CD4-positive, alpha-beta T cell treated with Interferon alpha-2 for 1 hour (primary cell): Measurements from ENCODE around the gene STMN3.

Experiments used
- DNase-seq, 2 donors: peaks; one replicate each; pipeline ENCODE4 v3.0.0-alpha.2; 2020 to 2022

Gene STMN3

DNA sequence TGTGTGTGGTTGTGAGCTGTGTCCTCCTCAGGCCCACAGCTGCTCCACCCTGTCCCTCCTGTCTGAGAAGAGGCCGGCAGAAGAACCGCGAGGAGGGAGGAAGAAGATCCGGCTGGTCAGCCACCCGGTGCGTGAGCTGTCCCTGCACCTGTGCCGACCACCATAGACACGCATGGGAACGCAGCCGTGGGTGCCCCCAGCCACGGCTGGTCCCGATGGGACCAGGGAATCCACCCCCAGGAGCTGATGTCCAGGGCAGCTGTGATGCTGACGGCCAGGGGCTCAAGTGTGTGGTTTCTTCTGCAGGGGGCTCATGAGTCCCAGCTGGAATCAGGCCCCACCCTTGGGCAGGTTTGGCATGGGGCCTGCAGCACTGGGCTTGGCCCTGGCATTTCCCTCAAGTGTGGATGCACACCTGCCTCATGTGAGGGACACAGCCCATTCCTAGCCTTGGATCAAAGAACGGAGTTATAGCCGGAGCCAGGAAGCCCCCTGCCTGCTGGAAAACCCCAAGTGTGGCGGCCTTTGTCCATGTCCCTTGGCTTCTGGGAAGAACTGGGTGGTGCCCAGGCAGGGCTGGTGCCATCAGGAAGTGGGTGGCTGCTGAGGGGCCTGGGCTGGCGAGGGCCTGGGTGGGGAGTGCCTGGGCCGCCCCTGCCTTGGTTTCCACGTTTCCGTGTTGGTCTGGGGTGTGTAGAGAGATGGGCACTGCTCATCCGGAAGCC lies 38.6 kb upstream of the STMN3 start:
- DNase-seq = no peak

DNA sequence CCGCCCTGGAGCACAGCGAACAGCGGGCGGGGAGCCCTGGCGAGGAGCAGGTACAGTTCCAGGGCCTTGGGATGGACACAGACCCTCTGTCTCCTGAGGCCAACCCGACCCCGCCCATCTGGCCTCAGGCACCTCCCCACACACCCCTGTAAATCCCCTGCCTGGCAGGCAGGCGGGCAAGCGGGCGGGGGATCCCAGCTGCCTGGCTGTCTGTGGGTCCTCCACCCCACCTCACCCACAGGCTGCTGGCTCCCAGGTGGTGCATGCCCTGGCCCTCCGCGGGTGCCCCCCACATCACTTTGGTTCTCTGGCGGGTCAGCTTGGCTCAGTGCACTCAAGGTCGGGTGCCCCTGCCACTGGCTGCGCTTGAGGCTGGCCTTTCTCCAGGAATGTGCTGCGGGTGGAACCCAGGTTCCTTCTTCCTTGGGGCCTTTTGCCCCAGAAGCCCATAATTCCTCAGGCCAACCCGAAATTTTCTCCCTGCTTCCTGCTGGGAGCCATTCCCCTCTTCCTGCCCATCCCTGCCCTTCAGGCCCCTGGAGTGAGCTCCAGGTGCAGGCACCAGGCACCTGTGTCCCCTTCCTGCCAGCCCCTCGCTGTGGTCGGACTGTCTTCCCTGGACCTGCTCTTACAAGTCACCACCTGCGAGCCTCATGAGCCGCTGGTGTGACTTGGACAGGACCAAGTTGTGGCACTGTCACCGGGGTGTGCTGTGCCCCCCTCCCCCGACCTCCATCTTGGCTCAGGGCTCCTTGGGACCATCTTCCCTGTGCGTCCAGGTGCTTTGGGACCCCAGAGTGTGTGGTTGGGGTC lies 37.9 kb upstream of the STMN3 start:
- DNase-seq = no peak

DNA sequence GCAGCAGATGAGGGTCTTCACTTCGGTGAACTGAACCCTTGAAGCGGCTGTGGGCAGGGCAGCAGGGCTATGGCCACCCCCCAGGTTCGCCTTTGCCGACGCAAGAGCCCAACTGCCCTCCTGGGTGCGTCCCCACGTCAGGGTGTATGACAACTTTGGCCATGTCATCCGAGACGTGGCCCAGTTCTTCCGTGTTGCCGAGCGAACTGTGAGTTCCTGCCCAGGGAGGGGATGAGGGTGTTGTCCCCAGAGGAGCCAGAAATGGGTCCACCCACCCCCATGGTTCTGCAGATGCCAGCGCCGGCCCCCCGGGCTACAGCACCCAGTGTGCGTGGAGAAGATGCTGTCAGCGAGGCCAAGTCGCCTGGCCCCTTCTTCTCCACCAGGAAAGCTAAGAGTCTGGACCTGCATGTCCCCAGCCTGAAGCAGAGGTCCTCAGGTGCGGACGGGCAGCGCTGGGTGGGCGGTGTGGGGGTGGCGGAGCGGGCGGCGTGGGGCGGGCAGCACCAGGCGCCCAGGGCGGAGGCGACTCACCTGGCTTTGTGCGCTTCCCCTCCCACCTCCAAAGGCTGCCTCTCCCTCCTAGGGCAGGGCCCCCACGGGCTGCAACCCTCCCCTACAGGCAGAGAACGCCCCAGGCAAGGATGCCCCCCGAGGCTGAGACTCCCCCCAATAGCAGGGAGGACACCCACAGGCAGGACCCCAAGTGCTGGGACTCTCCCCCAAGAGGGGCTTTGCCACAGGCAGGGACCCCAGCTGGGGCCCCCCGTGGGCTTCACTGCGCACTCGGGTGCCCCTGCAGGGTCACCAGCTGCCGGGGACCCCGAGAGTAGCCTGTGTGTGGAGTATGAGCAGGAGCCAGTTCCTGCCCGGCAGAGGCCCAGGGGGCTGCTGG lies 37.0 kb upstream of the STMN3 start:
- DNase-seq = no peak

DNA sequence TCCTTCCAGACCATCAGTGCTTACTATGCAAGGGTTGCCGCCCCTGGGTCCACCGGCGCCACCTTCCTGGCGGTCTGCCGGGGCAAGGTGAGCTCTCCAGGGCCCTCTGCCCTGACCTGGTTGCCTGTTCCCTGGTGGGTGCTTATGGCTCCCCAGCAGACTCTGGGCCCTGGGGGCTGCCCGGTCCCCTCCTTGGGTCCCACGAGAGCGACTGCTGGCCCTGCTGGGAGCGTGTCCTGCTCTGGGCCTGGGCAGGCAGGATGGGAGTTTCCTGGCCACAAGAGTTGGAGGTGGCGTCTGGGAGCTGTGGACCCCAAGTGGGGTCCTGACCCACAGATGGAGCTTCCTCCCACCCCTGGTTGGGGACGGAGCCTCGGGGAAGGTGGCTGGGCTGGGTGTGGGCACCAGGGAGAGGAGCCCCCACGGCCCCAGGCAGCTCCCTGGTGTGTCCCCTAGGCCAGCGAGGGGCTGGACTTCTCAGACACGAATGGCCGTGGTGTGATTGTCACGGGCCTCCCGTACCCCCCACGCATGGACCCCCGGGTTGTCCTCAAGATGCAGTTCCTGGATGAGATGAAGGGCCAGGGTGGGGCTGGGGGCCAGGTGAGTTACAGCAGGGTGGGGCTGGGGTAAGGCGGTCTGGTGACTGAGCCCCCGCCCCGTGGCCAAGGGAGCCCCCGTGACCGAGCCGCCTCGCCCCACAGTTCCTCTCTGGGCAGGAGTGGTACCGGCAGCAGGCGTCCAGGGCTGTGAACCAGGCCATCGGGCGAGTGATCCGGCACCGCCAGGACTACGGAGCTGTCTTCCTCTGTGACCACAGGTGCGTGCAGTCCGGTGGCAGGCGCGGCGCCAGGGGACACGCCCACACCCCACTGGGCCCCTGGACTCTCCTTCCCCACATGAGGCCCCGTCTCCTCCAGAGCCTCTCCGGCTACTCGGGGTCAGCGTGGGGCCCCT lies 36.1 kb upstream of the STMN3 start:
- DNase-seq = no peak

DNA sequence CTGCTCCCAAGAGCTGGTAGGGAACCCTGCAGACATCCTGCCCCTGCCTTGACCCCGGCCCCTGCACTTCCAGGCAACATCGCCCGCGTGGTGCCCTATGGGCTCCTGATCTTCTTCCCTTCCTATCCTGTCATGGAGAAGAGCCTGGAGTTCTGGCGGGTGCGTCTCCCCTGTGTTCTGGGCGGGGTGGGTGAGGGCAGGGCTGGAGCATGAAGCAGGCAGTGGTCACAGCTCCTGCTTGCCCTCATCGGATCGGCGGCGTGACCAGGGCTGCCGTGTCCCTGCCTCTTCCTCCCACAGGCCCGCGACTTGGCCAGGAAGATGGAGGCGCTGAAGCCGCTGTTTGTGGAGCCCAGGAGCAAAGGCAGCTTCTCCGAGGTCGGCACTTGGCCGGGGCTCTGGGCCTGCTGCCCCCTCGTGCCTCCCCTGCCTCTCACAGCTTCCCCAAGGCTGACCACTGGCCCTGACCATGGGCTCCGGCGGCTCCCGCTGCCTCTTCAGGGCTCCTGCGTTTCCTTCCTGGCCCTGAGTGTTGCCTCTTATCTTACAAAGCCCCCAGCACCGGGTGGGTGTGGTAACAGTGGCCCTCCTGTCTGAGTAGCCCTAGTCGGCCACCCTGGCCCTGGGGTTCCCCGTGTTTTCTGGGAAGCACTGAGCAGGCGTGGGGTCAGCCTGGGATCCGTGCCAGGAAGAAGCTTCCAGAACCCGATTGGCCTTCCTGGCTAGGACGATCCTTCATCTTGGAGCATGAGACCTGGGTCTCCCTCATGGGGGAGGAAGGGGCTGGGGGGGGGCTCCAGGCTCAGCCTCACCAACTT lies 35.2 kb upstream of the STMN3 start:
- DNase-seq = no peak

DNA sequence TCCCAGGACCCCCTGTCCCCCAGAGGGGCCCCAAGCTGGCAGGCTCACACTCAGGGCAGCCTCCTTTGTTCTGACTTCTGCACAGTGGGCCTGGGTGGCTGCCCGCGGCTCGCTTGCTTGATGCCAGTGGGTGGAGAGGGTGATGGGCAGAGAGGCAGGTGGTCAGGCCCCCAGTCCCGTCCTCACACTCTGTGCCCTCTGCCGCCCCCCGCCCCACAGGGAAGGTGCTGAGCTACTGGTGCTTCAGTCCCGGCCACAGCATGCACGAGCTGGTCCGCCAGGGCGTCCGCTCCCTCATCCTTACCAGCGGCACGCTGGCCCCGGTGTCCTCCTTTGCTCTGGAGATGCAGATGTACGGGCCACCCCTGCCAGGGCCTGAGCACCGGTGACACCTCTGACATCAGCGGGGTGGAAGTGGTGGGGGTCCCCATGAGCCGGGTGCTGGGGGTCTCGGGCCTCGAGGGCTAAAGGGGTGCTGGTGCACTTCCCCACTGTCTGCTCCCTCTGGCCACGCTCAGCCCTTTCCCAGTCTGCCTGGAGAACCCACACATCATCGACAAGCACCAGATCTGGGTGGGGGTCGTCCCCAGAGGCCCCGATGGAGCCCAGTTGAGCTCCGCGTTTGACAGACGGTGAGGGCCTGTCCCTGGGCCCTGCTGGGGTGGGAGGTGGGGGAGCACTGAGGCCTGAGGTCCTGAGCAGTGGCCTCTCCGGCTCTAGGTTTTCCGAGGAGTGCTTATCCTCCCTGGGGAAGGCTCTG lies 34.4 kb upstream of the STMN3 start:
- DNase-seq = no peak

DNA sequence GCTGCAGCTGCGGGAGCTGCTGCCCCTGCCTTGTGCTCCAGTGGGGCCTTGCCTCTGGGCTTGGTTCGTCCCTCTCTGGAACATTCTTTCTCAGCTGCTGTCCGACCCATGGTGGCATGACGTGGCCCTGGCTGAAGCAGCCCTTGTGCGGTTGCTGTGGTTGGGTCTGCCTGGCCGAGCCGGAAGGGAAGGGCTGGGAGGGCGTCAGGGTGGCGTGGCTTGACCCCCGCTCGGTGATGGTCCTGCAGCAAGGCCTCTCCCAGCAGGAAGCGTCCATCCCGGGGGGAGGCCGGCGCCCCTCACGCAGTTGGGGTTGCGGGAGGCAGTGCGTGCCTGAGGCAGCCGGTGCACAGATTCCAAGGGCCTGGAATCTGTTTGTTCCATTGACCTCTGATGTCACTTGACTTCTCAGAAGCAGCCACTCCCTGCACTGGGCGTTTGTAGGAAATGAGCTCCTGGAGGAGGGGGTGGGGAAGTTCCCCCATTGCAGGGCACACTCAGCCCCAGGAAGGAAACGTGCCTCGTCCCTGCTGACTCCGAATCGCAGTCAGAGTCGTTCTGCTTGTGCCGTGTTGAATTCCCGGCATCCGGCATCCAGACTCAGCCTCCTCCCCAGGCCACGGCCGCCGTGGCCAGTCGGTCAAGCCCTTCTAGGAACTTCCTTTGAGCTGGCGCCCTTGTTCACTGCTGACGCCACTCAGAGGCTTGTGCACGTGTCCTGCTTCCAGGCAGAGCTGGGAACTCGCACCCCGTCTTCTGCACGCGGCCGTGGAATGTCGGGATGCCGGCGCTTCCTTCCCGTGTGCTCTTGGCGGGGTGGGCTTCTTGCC lies 33.5 kb upstream of the STMN3 start:
- DNase-seq = peak; percentile 62 to 84

DNA sequence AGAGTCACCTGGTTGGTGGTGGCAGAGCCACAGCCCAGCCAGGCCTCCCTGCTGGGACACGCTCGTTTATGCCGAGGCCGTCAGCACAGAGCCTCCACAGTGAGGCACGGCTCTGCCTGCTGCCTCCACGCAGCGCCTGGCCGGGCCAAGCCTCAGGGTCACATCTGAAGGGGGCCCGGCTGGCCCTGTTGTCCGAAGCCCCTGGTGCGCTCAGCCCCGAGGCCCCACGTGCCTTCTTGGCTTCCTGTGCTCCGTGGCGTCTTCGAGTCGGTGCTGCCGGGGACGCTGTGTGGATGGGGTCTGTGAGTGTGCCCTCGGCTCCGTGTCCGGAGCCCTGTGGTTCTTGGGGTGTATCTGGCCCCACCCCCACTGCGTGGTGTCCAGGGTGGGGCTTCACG lies 32.9 kb upstream of the STMN3 start:
- DNase-seq = no peak

GRCh38 chr20:63685269-63686026 lies 32.2 kb upstream of the STMN3 start:
- no peak for DNase-seq

- DNase-seq = no peak
These were observed 29.3 kb upstream of the STMN3 start for GRCh38 chr20:63682384-63683139.

DNA sequence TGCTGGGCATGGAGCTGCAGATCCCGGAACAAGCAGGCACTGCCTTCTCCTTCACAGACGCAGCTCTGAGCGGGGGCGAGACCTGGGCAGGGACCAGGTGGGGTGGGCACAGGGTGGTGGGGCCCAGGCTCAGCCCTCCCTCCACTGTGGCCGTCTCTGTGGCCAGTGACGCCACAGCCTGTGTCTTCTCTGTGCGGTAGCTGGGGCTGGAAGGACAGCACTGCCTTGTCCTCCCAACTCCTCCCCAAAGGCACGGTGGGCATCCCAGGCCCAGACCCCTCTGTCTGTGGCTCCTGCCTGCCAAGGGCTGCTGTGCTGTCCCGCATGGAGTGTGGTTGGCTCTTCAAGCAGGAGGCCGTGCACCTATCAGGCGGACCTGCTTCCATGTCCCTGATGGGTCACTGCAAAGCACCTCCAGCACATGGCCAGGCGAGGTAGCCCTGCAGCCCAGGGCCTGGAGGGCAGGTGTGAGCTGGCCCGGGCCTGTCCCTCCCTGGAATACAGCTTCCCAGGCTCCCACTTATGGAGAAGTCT lies 28.5 kb upstream of the STMN3 start:
- DNase-seq = no peak

- no peak for DNase-seq
These were observed 27.8 kb upstream of the STMN3 start for GRCh38 chr20:63680857-63681608.

DNA sequence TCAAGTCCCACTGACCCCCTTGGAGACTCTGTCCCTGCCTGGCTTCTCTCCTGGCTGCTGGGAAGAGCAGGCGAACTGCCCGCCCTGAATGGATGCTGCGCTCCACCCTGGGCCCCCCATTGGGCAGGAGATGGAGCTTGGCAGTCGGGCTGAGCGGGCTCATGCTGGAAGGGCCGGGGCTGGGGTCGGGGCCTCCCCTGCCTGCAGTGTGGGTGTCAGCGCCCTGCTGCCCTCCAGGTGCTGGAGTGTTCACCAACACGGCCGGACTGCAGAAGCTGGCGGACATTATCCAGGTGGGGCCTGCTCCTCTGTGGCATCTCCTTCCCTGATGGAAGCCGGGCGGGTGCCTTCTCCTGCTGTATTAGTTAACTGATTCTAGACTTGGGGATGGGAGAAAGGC lies 27.2 kb upstream of the STMN3 start:
- DNase-seq = no peak

- DNase-seq = no peak
These were observed 26.6 kb upstream of the STMN3 start for GRCh38 chr20:63679799-63680305.

DNA sequence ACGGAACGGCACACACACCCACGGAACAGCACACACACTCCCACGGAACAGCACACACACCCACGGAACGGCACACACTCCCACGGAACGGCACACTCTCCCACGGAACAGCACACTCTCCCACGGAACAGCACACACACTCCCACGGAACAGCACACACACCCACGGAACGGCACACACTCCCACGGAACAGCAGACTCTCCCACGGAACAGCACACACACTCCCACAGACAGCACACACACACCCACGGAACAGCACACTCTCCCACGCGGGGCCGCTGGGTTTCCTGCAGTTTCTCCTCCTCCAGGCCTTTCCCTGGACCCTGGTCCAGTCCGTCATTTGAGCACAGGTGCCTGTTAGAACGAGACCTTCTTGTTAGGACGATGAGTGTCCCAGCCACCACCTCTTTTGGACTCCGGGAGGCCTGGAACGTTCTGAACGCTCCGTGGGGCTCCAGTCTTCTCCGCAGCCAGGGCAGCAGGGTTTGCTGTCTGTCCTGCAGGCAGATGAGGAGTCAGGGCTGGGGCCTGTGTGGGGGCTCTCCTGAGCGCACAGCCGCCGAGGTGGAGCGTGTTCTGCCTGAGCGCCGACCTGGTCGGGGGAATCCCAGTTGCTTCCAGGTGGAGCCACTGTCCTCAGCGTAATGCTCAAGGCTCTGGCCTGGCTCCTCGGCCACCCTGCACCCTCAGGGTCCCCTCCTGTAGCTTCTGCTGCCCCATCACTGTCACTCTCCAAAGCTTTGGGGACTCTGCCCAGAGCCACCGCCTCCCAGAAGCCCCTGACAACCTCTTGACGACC lies 25.6 kb upstream of the STMN3 start:
- DNase-seq = no peak

DNA sequence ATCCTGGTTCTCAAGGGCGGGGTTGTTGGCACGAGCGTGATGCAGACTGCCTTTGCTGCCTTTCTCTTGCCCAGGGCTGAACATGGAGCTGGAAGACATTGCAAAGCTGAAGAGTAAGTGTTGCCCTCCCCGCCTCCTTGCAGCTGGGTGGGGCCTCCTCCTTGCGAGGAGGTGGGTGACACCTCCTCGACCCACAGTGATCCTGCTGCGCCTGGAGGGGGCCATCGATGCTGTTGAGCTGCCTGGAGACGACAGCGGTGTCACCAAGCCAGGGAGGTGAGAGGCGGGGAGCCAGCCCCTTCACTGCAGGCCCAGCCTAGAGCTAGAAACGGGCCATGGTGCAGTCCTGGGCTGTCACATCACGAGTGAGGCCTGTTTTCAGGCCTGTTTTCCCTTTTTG lies 24.8 kb upstream of the STMN3 start:
- DNase-seq = no peak
